GM19324 (cell line): ENCODE data around the gene SENP8.
"Not testable (repeated sequence)": the region's sequence is repeated elsewhere in the genome, so short reads cannot be mapped to it uniquely, and the experiment has no call there.

Experiments used
- ATAC-seq: cut with Tn5 transposase; IDR thresholded peaks from one replicate; pipeline ENCODE4 v1.9.1; 2021; ENCODE audit warnings: mild to moderate bottlenecking, moderate library complexity; ENCODE audit not compliant: unreplicated experiment, low FRiP score

SENP8 gene

GRCh38 chr15:72154316-72154715 is 36.1 kb downstream of the SENP8 start:
- ATAC-seq, result no peak

DNA sequence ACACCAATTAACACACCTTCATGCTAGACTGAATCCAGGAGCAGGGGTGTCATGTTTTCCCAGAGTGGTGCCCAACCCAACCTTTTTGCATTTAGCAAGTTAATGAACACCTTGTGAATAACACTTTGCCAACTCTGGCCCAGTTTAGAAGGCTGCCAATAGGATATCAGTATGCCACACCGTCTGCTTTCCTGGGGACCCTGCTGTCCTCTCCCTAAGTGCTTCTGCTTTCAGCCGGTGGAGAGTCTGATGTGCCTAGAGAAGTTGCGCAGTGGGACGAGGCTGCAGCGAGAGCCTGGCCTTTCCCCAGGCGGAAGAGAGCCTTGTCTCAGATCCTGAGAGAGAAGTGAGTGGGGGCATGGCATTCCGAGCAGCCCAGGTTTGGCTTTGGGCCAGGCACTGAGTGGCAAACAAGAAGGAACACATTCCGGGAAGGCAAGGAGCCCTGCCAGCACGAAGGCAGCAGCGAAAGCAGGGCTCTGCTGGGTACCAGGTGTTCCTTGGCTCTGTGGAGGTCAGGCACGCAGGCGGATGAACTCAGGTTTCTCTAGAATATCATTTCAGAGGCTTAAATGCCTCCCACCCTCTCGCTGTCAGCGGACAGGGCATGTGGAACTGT is 36.9 kb downstream of the SENP8 start:
- no peak for ATAC-seq

- no peak for ATAC-seq
Measured at GRCh38 chr15:72155635-72156616, 37.7 kb downstream of the SENP8 start.

GRCh38 chr15:72156928-72157327 is 38.7 kb downstream of the SENP8 start:
- no peak for ATAC-seq

DNA sequence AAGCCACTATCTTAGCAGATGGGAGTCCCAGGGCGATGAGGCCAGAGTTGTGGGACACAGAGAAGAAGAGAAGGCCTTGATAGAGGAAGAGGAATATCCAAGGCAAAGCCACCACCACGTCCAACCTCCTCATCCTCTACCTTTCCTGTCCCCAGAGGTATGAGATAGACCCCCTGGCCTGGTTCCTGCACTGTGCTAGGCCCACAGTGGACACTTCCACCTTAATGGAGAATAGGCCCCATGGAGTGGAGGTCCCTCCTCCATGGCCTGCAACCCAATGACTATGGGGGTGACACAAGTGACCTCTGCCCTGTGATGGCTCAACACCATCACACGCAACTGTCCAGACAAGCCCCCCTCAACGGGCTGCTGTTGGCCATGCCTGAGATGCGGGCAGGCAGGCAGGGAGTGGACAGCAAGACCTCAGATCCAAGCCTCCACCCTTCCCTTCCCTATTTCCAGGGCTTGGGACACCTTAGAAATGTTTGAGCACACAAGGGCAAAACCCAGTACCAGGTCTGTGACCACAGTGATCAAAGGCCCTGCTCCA is 42.6 kb downstream of the SENP8 start:
- ATAC-seq, result no peak

- no peak for ATAC-seq
Measured at GRCh38 chr15:72161361-72162132, 43.3 kb downstream of the SENP8 start.

DNA sequence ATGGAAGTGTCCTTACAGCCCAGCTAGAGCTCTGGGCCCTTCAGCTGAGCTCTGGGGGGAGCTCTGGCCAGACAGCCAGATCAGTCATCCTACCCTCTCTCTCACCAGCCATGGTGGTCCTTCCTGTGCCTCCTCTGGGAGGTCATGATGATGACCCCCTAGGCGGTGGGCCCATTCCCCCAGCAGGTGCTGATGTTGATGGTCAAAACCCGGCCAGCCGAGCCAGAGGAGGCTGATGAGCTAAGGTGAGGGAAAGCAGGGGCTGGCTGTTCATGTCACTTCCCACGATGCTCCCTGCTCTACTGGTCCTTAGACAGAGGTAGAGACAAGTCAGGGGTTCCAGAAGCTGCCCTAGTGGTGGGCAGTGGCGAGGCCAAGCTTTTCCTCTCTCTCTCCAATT is 44.4 kb downstream of the SENP8 start:
- no peak for ATAC-seq

GRCh38 chr15:72163719-72164118 is 45.5 kb downstream of the SENP8 start:
- ATAC-seq, result no peak

DNA sequence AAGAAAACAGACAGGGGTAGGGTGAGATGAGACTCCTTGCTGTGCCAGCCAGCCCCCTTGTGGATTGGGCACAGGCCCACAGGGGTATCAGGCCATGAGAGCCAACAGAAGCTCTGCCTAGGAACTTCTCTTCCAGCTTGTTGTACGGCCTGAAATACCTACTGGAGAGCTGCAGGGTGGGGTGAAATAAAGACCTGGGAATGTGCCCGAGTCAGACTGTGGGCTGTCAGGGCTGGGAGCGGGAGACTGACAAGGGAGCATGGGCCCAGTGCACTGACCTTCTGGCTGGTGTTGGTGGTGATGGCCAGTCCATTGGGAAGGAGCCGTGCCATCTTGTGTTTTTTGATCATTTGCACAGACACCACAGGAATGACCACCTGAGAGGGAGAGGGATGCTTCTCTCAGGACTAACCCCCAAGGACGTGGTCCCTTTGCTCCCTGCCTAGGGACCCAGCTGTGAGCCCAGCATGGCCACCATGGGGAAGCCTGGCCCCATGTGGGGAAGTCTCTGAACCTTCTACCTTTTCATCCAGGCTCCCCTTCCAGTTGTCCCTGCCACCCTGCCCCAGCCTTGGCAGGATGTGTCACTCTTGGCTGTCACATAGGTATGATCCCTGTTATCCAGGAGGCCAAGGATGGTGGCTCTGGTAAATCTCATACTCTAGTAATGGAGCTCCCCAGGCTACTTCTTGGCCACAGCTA is 48.7 kb downstream of the SENP8 start:
- ATAC-seq, result no peak

- ATAC-seq, result no peak
Measured at GRCh38 chr15:72167445-72167844, 49.2 kb downstream of the SENP8 start.

GRCh38 chr15:72168131-72168807 is 50.1 kb downstream of the SENP8 start:
- ATAC-seq, result no peak

- ATAC-seq, result no peak
Measured at GRCh38 chr15:72168808-72169190, 50.6 kb downstream of the SENP8 start.

GRCh38 chr15:72169236-72169920 is 51.2 kb downstream of the SENP8 start:
- no peak for ATAC-seq

- no peak for ATAC-seq
Measured at GRCh38 chr15:72169921-72170611, 51.9 kb downstream of the SENP8 start.

GRCh38 chr15:72170691-72171090 is 52.5 kb downstream of the SENP8 start:
- ATAC-seq, result no peak

DNA sequence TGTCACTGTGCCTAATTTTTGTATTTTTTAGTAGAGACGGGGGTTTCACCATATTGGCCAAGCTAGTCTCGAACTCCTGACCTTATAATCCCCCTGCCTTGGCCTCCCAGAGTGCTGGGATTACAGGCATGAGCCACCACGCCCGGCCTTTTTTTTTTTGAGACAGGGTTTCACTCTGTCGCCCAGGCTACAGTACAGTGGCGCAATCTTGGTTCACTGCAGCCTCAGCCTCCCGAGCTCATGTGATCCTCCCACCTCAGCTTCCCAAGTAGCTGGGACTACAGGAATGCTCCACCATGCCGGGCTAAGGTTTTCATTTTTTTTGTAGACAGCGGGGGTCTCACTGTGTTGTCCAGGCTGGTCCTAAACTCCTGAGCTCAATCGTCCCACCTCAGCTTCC is 53.8 kb downstream of the SENP8 start:
- ATAC-seq, result not testable (repeated sequence)

DNA sequence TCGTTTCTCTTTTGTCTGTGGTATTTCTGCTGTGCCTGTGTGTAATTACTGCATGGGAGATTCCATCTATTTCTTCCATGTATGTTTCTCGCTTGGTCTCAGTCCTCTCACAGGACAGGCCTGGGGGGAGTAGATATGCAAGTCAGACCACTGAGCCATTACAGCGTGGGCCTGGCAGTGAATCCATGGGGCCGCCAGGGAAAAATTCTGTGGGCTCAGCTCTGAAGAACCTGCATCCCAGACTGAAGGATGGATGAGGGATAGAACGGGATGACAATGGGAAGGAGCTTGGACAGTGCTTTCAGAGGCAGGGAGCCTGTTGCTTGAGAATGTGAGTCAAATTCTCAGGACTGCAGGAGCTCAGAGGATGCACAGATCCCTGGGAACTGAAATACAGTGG is 54.6 kb downstream of the SENP8 start:
- ATAC-seq, result no peak

- ATAC-seq, result no peak
Measured at GRCh38 chr15:72173401-72173800, 55.2 kb downstream of the SENP8 start.
